Measurements from ENCODE around the gene CDH13. TPM values are rescaled to one million over a fixed set of nuclear protein-coding genes. Genes with fewer than 3 reads are reported as not detected.

The CDH13 gene
- total and polyA plus RNA-seq, 12 donors = 0.86 to 30.6 (median 2.4) TPM

- no peaks in the 10 kb centered on the region for H3K36me3 ChIP-seq (replicated peaks in 1 of 2)
- intact Hi-C loops (cut with DNase I) = no loop called here
- H3K4me1 ChIP-seq (replicated peaks in 1 of 2) = no peaks in the 10 kb centered on the region
- 81 to 87% (median 83%) methylated on average over 6 of the region's 6 CpGs for WGBS, 4 donors
- no peak for DNase-seq
- TF ChIP-seq POLR2A (IDR thresholded peaks at IDR 0.05) = no peak
- TF ChIP-seq, protein P1, sequence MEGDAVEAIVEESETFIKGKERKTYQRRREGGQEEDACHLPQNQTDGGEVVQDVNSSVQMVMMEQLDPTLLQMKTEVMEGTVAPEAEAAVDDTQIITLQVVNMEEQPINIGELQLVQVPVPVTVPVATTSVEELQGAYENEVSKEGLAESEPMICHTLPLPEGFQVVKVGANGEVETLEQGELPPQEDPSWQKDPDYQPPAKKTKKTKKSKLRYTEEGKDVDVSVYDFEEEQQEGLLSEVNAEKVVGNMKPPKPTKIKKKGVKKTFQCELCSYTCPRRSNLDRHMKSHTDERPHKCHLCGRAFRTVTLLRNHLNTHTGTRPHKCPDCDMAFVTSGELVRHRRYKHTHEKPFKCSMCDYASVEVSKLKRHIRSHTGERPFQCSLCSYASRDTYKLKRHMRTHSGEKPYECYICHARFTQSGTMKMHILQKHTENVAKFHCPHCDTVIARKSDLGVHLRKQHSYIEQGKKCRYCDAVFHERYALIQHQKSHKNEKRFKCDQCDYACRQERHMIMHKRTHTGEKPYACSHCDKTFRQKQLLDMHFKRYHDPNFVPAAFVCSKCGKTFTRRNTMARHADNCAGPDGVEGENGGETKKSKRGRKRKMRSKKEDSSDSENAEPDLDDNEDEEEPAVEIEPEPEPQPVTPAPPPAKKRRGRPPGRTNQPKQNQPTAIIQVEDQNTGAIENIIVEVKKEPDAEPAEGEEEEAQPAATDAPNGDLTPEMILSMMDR (IDR thresholded peaks at IDR 0.05) = no peak
- no peak overlapping the region for H3K27ac ChIP-seq
- no peaks in the 10 kb centered on the region for H3K27me3 ChIP-seq
- no peak overlapping the region for H3K4me3 ChIP-seq
- H3K9me3 ChIP-seq (replicated peaks in 1 of 3) = no peaks in the 10 kb centered on the region
Observed at GRCh38 chr16:83849421-83849820, 1222.7 kb downstream of the CDH13 start.

MicroRNAs encoded within 50 kb of the gene (microRNA counts, 767-probe panel; counts per million panel counts)
- microRNA hsa-miR-3182 = 0 counts per million in 2 donors

Small RNA genes lying within 50 kb of the gene (microRNA-seq; reads per million reads assigned to microRNA genes)
- gene MIR3182 (0 to 0.45 (median 0) reads per million in 3 donors), gene MIR8058 (0 reads per million in 3 donors)

Small RNA genes lying within 50 kb of the gene (small RNA-seq; reads per million reads assigned to genes)
- gene AC099506.2 = 0 reads per million in 2 donors
- 0 reads per million in 2 donors for gene MIR3182
- 0 reads per million in 2 donors for gene MIR8058

Data from adrenal gland (tissue), 12 donors.